NOMO-1 treated with dmso at 0.1 percent for 144 hours (cell line): ENCODE results near the gene PSEN2.
"Not testable (repeated sequence)": the region's sequence is repeated elsewhere in the genome, so short reads cannot be mapped to it uniquely, and the experiment has no call there.

Experiments used
- DNase-seq: peaks from one replicate; lab custom pipeline; 2025; ENCODE audit not compliant: unreplicated experiment; lab: John Stamatoyannopoulos, UW

The PSEN2 gene

DNA sequence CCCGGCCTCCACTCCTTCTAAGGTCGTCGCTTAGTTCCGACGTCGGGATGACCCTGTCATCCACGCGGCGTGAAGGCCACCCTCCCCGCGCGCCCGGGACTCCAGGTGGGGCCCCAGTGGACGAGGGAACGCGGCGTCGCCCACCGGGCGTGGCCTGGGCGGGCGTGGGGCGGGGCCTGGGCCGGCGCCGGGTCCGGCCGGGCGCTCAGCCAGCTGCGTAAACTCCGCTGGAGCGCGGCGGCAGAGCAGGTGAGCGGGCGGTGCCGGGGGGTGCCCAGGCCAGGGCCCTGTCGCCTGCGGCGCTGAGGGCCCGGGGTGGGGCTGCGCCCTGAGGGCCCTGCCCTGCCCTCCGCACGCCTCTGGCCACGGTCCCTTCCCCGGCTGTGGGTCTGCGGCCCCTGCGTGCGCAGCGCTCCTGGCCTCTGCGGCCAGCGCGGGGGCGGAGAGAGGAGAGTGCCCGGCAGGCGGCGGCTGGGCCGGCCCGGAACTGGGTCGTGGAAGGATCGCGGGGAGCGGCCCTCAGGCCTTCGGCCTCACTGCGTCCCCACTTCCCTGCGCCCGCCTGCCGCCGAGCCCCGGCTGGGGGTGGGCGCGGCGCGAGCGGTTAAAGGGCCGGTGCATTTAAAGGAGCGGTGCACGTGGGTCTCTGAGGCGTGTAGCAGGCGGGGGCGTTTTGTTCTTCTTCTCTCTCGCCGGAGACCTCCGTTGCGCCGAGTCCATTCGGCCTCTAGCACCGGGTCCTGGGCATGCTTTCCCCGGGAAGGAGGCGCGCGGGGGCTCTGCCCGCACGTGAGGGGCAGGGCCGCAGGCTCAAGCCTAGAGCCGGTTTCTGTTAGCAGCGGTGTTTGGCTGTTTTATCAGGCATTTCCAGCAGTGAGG lies at the start of gene PSEN2:
Gene PSEN2 (plus strand): TSS at position 216 of the 879 bp plus-strand sequence. CDS start 11,292 bp downstream, outside the sequence.
- DNase-seq: peak; percentile 33

DNA sequence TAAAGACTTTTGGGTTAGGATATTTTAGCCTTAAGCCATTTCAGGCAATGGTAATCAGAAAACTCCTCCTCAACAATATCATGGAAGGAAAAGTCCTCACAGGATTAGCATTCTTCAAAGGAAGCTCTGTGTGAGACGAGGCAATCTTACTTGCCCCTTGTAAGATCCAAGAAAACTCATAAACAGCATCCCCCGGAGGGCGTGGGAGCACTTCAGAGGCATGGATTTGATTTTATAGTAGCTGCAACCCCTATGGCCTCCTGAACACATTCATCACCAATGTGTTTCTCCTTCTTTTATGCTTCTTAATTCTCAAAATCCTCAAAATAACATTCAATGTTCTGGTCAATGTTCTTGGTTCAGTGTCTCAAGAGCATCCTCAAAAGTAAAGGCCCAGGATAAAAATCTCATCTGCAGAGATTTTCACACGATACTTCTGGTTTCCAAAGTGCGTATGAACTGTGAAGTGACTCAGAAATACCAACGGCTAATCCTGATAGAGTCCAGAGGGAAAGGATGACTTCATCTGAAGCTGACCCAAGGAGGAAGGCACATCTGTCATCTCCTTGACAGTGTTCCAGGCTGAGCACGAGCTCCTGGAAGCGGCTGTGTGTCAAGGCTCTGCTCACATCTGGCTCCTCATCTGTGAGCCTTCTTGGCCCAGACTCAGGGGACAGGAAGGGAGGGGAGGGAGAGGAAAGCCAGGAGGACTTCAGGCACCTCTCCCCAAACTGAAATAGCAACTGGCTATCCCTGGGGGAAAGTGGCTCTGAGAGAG lies 49.3 kb upstream of the PSEN2 start:
- DNase-seq: no peak

DNA sequence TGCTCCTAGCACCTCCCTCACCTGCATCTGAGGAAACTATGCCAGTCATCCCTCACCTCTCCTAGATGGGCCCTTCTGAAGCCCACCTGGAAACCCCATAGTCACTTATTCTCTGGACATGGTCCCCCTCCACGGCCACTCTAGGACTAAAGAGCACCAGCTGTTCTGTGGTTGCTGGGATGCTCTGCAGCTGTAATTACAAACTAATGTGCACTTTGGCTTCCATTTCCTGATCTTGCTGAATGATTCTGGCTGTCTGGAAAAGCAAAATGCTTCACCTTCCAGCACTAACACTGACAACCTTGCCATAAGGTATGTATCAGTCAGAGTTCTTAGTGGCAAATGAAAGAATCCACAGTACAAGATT lies 48.7 kb upstream of the PSEN2 start:
- DNase-seq: no peak

GRCh38 chr1:226823643-226824042 lies 46.8 kb upstream of the PSEN2 start:
- DNase-seq: peak; percentile 22

GRCh38 chr1:226825037-226825745 lies 45.2 kb upstream of the PSEN2 start:
- DNase-seq: no peak

DNA sequence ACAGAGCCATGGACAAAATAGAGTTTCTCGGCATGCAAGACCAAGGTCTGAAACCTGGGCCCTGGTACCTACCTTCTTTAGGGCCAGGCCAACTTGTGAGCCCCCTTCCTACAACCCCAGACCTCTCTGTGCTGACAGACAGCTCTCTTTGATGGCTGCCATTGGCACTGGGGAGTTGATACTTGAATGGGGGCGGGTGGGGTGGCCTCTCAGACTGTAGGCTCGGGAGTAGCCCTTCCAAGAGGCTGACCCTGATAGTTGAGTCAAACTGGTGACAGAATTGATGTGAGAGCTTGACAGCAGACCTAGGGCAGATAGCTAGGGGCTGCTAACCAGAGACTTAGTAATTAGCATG lies 44.7 kb upstream of the PSEN2 start:
- DNase-seq: no peak

- DNase-seq: no peak
These were observed 43.7 kb upstream of the PSEN2 start for GRCh38 chr1:226826479-226827261.

DNA sequence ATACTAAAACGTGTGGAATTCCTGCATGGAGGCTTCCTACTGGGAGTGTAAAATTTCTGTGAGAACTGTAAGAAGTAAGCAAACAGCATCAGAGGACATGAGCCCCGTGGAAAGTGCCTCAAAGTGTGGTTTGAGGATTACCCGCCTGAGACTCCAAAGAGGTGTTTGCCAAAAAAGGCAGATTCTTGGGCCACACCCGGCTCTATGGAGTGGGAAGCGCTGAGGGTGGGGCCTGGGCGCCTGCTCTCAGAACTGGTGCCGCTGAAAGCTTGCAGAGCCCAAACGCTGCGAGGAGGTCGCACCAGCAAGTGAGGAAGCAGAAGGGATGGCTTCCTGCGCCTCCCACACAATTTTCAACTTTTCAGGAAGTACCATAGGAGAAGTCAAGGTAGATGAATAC lies 43.0 kb upstream of the PSEN2 start:
- no peak for DNase-seq

GRCh38 chr1:226827968-226828513 lies 42.4 kb upstream of the PSEN2 start:
- peak; percentile 88 for DNase-seq

GRCh38 chr1:226829105-226829504 lies 41.3 kb upstream of the PSEN2 start:
- DNase-seq: no peak

- no peak for DNase-seq
These were observed 38.5 kb upstream of the PSEN2 start for GRCh38 chr1:226831953-226832352.

DNA sequence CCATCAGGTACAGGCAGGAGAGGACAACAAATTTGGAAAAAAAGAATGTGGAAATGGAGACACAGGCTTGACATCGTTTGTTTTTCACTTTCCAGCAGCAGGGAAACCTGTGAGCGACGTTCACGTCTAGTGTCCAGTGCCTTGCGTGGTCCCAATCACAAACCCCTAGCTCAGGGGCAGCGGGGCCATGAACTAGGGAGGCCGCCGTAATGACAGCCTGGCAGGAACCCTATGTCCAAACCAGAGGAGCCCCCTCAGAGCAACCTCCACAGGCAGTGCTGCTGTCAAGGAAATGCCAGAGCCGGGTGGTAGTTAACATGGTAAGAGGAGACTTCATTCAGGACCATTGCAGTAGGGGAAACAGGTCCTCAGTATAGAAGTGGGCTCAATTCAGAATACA lies 37.8 kb upstream of the PSEN2 start:
- no peak for DNase-seq

DNA sequence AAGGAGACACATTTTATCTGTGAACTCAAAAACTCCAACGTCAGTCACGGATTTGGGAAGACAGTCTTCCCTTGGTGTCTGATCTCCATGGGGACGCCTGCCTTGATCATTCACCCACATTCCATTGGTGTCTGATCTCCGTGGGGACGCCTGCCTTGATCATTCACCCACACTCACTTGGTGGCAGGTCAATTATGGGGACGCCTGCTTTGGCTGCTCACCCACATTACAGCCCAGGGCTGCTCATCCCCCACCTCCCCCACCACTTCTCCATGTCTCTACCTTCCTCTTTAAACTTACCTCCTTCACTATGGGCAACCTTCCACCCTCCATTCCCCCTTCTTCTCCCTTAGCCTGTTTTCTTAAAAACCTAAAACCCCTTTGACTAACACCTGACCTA lies 36.2 kb upstream of the PSEN2 start:
- DNase-seq: not testable (repeated sequence)

DNA sequence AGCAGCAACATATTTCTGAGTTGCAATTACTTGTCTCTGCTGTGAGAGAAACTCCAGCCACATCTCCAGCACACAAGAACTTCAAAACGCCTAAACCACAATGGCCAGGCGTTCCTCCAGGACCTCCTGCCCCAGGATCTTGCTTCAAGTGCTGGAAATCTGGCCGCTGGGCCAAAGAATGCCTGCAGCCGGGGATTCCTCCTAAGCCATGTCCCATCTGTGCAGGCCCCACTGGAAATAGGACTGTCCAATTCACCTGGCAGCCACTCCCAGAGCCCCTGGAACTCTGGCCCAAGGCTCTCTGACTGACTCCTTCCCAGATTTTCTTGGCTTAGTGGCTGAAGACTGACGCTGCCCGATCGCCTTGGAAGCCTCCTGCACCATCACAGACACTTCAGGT lies 35.0 kb upstream of the PSEN2 start:
- not testable (repeated sequence) for DNase-seq

DNA sequence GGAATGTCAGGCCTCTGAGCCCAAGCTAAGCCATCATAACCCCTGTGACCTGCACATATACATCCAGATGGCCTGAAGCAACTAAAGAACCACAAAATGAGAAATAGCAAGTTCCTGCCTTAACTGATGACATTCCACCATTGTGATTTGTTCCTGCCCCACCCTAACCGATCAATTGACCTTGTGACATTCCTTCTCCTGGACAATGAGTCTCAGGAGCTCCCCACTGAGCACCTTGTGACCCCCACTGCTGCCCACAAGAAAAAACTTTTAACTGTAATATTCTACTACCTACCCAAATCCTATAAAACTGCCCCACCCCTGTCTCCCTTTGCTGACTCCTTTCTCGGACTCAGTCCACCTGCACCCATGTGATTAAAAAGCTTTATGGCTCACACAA lies 32.5 kb upstream of the PSEN2 start:
- DNase-seq: not testable (repeated sequence)

DNA sequence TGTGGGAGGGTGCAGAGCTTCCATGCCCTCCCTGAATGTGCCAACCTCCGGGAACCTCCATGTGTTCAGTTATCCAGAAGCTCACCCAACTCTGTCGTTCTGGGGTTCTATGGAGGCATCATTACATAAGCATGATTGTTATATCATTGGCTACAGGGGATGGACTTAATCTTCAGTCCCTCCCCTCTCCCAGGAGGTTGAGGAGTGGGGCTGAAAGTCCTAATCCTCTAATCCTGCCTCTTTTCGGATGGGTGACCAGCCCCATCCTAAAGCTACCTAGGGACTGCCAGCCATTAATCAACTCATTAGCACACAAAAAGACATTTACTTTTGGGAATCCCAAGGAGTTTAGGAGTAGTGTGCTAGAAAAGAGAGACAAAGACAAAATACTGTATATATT lies 32.0 kb upstream of the PSEN2 start:
- no peak for DNase-seq

GRCh38 chr1:226845624-226846023 lies 24.8 kb upstream of the PSEN2 start:
- no peak for DNase-seq

GRCh38 chr1:226846786-226847185 lies 23.6 kb upstream of the PSEN2 start:
- DNase-seq: no peak

DNA sequence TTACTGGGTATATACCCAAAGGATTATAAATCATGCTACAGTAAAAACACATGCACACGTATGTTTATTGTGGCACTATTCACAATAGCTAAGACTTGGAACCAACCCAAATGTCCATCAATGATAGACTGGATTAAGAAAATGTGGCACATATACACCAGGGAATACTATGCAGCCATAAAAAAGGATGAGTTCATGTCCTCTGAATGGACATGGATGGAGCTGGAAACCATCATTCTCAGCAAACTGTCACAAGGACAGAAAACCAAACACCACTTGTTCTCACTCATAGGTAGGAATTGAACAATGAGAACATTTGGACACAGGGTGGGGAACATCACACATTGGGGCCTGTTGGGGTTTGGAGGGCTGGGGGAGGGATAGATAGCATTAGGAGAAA lies 15.9 kb upstream of the PSEN2 start:
- DNase-seq: not testable (repeated sequence)

- DNase-seq: no peak
These were observed 7.5 kb upstream of the PSEN2 start for GRCh38 chr1:226862890-226863289.

DNA sequence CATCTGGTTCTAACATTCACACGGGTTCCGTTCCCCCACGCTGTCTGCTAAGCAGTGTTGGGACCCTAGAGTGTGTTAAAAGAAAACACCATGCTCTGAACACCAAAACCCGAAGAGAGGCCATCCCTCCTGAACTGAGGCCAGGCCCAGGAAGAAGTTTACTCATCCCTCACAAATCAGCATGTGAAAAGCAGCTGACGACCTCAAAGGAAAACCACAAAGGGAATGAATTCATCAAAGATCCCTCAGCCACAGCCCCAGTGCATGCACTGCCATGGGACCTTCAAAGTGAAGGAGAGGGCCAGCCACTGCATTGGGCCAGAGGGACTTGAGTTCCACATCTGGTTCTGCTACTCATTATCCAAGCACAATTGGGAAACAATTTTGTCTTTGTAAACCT lies 7.0 kb upstream of the PSEN2 start:
- DNase-seq: no peak
